ENCODE data around the gene DDX1. TPM values are rescaled to one million over a fixed set of nuclear protein-coding genes. Genes with fewer than 3 reads are reported as not detected.

The DDX1 gene
- total and polyA plus RNA-seq, 2 experiments from 2014 or later = 99.9 to 102 TPM

- no peaks in the 10 kb centered on the region for H3K4me1 ChIP-seq (ENCODE audit: insufficient read depth)
- H3K79me2 ChIP-seq (replicated peaks; ENCODE audit: insufficient read depth) = no peaks in the 10 kb centered on the region
- H3K4me3 ChIP-seq = no peak overlapping the region
- Mint-ChIP-seq H3K9me3 (no peaks in the 10 kb centered on the region), H3K36me3 (ENCODE audit: low read depth) (no peaks in the 10 kb centered on the region), H3K27ac (no peak overlapping the region), H3K4me1 (peaks cover 7% of the 10 kb centered on the region), H3K27me3 (ENCODE audit: insufficient read depth, low read depth, poor library complexity) (no peaks in the 10 kb centered on the region), H3K4me3 (no peak overlapping the region)
- no peaks in the 10 kb centered on the region for H3K27me3 ChIP-seq (ENCODE audit: insufficient read depth)
- TF ChIP-seq ZNF462 (CRISPR knock-in tag; IDR thresholded peaks at IDR 0.05) = no peak
- TF ChIP-seq ETS1 (IDR thresholded peaks at IDR 0.05) = no peak
- TF ChIP-seq NANOG (IDR thresholded peaks at IDR 0.05; ENCODE audit: borderline replicate concordance) = no peak
- no peak for TF ChIP-seq ZNF331 (CRISPR knock-in tag; IDR thresholded peaks at IDR 0.05; ENCODE audit: low read depth)
- TF ChIP-seq, protein P1, sequence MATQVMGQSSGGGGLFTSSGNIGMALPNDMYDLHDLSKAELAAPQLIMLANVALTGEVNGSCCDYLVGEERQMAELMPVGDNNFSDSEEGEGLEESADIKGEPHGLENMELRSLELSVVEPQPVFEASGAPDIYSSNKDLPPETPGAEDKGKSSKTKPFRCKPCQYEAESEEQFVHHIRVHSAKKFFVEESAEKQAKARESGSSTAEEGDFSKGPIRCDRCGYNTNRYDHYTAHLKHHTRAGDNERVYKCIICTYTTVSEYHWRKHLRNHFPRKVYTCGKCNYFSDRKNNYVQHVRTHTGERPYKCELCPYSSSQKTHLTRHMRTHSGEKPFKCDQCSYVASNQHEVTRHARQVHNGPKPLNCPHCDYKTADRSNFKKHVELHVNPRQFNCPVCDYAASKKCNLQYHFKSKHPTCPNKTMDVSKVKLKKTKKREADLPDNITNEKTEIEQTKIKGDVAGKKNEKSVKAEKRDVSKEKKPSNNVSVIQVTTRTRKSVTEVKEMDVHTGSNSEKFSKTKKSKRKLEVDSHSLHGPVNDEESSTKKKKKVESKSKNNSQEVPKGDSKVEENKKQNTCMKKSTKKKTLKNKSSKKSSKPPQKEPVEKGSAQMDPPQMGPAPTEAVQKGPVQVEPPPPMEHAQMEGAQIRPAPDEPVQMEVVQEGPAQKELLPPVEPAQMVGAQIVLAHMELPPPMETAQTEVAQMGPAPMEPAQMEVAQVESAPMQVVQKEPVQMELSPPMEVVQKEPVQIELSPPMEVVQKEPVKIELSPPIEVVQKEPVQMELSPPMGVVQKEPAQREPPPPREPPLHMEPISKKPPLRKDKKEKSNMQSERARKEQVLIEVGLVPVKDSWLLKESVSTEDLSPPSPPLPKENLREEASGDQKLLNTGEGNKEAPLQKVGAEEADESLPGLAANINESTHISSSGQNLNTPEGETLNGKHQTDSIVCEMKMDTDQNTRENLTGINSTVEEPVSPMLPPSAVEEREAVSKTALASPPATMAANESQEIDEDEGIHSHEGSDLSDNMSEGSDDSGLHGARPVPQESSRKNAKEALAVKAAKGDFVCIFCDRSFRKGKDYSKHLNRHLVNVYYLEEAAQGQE (IDR thresholded peaks at IDR 0.05; ENCODE audit: unreplicated experiment) = no peak
- TF ChIP-seq CREB1 (CRISPR knock-in tag; IDR thresholded peaks at IDR 0.05; ENCODE audit: low read depth) = no peak
- TF ChIP-seq EZH2phosphoT487 (IDR thresholded peaks at IDR 0.05; ENCODE audit: unreplicated experiment) = no peak
- TF ChIP-seq ZNF114 (CRISPR knock-in tag; IDR thresholded peaks at IDR 0.05) = no peak
- no peak for TF ChIP-seq POLR2AphosphoS5 (IDR thresholded peaks at IDR 0.05; ENCODE audit: low read depth)
- ATAC-seq (no peak), DNase-seq (ENCODE audit: low spot score) (no peak)
- no peaks in the 10 kb centered on the region for H4K20me1 ChIP-seq (replicated peaks; ENCODE audit: insufficient read depth)
- no peak overlapping the region for H3K27ac ChIP-seq (ENCODE audit: low read depth)
- no peak overlapping the region for H3K4me2 ChIP-seq
- H3K36me3 ChIP-seq (ENCODE audit: insufficient read depth) = no peaks in the 10 kb centered on the region
- H3F3A ChIP-seq (replicated peaks; ENCODE audit: low read depth) = no peaks in the 10 kb centered on the region
- no peak overlapping the region for H2AFZ ChIP-seq
- no peaks in the 10 kb centered on the region for H3K9me2 ChIP-seq (ENCODE audit: insufficient read depth)
Observed at GRCh38 chr2:15566912-15567311, 24.8 kb upstream of the DDX1 start.

Data from GM23338 (cell line).